ENCODE measurements around the gene TCF20. TPM values are rescaled to one million over a fixed set of nuclear protein-coding genes. Genes with fewer than 3 reads are reported as not detected.
A peak's percentile ranks its signal among the peaks of the same experiment; 100 is the strongest.

Gene TCF20
- total RNA-seq, 6 experiments from 2014 or later, result 15.4 to 20.5 (median 18.5) TPM

GRCh38 chr22:42301077-42301741 lies 30.8 kb upstream of the TCF20 start:
- intact Hi-C loops (cut with DNase I), result no loop called here
- no peaks in the 10 kb centered on the region for H3K27me3 ChIP-seq
- no peaks in the 10 kb centered on the region for H3K9me3 ChIP-seq
- TF ChIP-seq CTCF (IDR thresholded peaks at IDR 0.05) (no peak), POLR2A (IDR thresholded peaks at IDR 0.05) (no peak)
- no peak overlapping the region for H3K4me3 ChIP-seq
- ATAC-seq (no peak), DNase-seq (no peak)
- no peak overlapping the region for H3K27ac ChIP-seq
- H3K4me1 ChIP-seq, result no peaks in the 10 kb centered on the region
- WGBS (ENCODE audit: insufficient coverage, low coverage, low lambda C conversion rate, missing lambda C conversion rate), result 38% methylated on average over 4 of the region's 13 CpGs
- H3K36me3 ChIP-seq, result no peaks in the 10 kb centered on the region

GRCh38 chr22:42300259-42301076 lies 30.0 kb upstream of the TCF20 start:
- Histone ChIP-seq H3K4me3 (no peak overlapping the region), H3K9me3 (no peaks in the 10 kb centered on the region), H3K27me3 (no peaks in the 10 kb centered on the region), H3K27ac (no peak overlapping the region), H3K4me1 (no peaks in the 10 kb centered on the region), H3K36me3 (no peaks in the 10 kb centered on the region)
- no peak for TF ChIP-seq POLR2A (IDR thresholded peaks at IDR 0.05)
- no peak for TF ChIP-seq CTCF (IDR thresholded peaks at IDR 0.05)
- 44% methylated on average over 8 of the region's 10 CpGs for WGBS (ENCODE audit: insufficient coverage, low coverage, low lambda C conversion rate, missing lambda C conversion rate)
- intact Hi-C loops (cut with DNase I), result no loop called here
- DNase-seq, result no peak
- no peak for ATAC-seq

- H3K4me3 ChIP-seq, result no peak overlapping the region
- H3K27me3 ChIP-seq, result no peaks in the 10 kb centered on the region
- ATAC-seq (peak in 2 of 4 donors; percentile 22 to 25), DNase-seq (no peak)
- no peaks in the 10 kb centered on the region for H3K4me1 ChIP-seq
- no peaks in the 10 kb centered on the region for H3K36me3 ChIP-seq
- no peak overlapping the region for H3K27ac ChIP-seq
- WGBS (ENCODE audit: insufficient coverage, low coverage, low lambda C conversion rate, missing lambda C conversion rate), result 23% methylated on average over 19 of the region's 19 CpGs
- no peaks in the 10 kb centered on the region for H3K9me3 ChIP-seq
- TF ChIP-seq POLR2A (IDR thresholded peaks at IDR 0.05), result no peak
- TF ChIP-seq CTCF (IDR thresholded peaks at IDR 0.05), result no peak
- intact Hi-C loops (cut with DNase I), result no loop called here
Observed at GRCh38 chr22:42299586-42300258, 29.3 kb upstream of the TCF20 start.

- Histone ChIP-seq H3K27ac (no peak overlapping the region), H3K4me3 (no peak overlapping the region), H3K9me3 (no peaks in the 10 kb centered on the region), H3K27me3 (no peaks in the 10 kb centered on the region), H3K36me3 (no peaks in the 10 kb centered on the region), H3K4me1 (no peaks in the 10 kb centered on the region)
- intact Hi-C loops (cut with DNase I), result no loop called here
- no peak for TF ChIP-seq POLR2A (IDR thresholded peaks at IDR 0.05)
- no peak for TF ChIP-seq CTCF (IDR thresholded peaks at IDR 0.05)
- ATAC-seq, result no peak
- no peak for DNase-seq
- 80% methylated on average over 1 of the region's 8 CpGs for WGBS (ENCODE audit: insufficient coverage, low coverage, low lambda C conversion rate, missing lambda C conversion rate)
Observed at GRCh38 chr22:42298746-42299145, 28.3 kb upstream of the TCF20 start.

All from right lobe of liver (tissue), 6 donors.